K562 (cell line): ENCODE results near the gene GEN1. TPM values are rescaled to one million over a fixed set of nuclear protein-coding genes. Genes with fewer than 3 reads are reported as not detected.
A peak's percentile ranks its signal among the peaks of the same experiment; 100 is the strongest.

ENCODE experiments used
- ARID3A ChIP-seq: IDR thresholded peaks from 2 replicates; pipeline ENCODE4 v1.6.1; 2012; ENCODE audit warnings: low read depth, low read length, improper control_type of control experiment, borderline replicate concordance
- ARNT ChIP-seq, 2 experiments: fragments of 450-650 bp; IDR thresholded peaks; 2 replicates each; pipeline ENCODE4 v1.6.1; 2016; ENCODE audit warnings: mild to moderate bottlenecking in 1 of 2
- ATF2 ChIP-seq: sonication (generic); formaldehyde crosslinking; IDR thresholded peaks from 2 replicates; pipeline ENCODE4 v1.8.1; 2022; ENCODE audit warnings: missing genetic modification reagents
- CCAR2 ChIP-seq: fragments of 200-400 bp; formaldehyde crosslinking; IDR thresholded peaks from 2 replicates; pipeline ENCODE4 v1.6.1; 2017; ENCODE audit warnings: mild to moderate bottlenecking, low read depth, low read length
- DLX4 ChIP-seq: fragments of 250-450 bp; sonication (Bioruptor Pico); IDR thresholded peaks from 2 replicates; pipeline ENCODE4 v1.6.1; 2021; ENCODE audit warnings: mild to moderate bottlenecking
- E4F1 ChIP-seq: fragments of 250-450 bp; sonication (Bioruptor Pico); IDR thresholded peaks from 2 replicates; pipeline ENCODE4 v1.5.0; 2021; ENCODE audit warnings: mild to moderate bottlenecking, borderline replicate concordance
- FOSL1 ChIP-seq: fragments of 200-800 bp; sonication (Bioruptor generic); conservative IDR thresholded peaks from 2 replicates; pipeline ENCODE4 v1.6.1; 2016; ENCODE audit warnings: missing genetic modification characterization, missing compliant biosample characterization
- FUS ChIP-seq: fragments of 200-400 bp; formaldehyde crosslinking; optimal IDR thresholded peaks from 2 replicates; pipeline ENCODE3; 2017; ENCODE audit warnings: low read depth, low read length
- GATAD2B ChIP-seq: fragments of 450-650 bp; IDR thresholded peaks from 2 replicates; pipeline ENCODE4 v1.6.1; 2017; ENCODE audit warnings: mild to moderate bottlenecking, borderline replicate concordance
- HDAC1 ChIP-seq, 2 experiments: fragments of 450-650 bp; IDR thresholded peaks; 2 replicates each; pipeline ENCODE4 v1.6.1; 2016 to 2017; ENCODE audit warnings: inconsistent platforms in 1 of 2, mild to moderate bottlenecking in 1 of 2, moderate library complexity in 1 of 2
- KAT2B ChIP-seq: IDR thresholded peaks from one replicate; pipeline ENCODE4 v1.6.1; 2012; ENCODE audit warnings: low read depth, mild to moderate bottlenecking, control low read depth, inconsistent platforms, low read length, moderate library complexity
- MYBL2 ChIP-seq, 2 experiments: fragments of 450-650 bp in 1 of 2; sonication (generic) in 1 of 2; formaldehyde crosslinking in 1 of 2; IDR thresholded peaks; 2 replicates each; pipeline versions ENCODE4 v1.6.1 to v1.8.1; 2017 to 2022; ENCODE audit warnings: borderline replicate concordance in 1 of 2, inconsistent platforms in 1 of 2, low read depth in 1 of 2, mild to moderate bottlenecking in 1 of 2, missing genetic modification reagents in 1 of 2, moderate library complexity in 1 of 2
- POU5F1 ChIP-seq: fragments of 150-350 bp; IDR thresholded peaks from 2 replicates; pipeline ENCODE4 v1.6.1; 2014; ENCODE audit warnings: borderline replicate concordance, low read length, low read depth, mild to moderate bottlenecking; ENCODE audit not compliant: partially characterized antibody
- SMAD3 ChIP-seq: fragments of 450-650 bp; formaldehyde crosslinking; conservative IDR thresholded peaks from 2 replicates; pipeline ENCODE4 v1.4.0; 2020; ENCODE audit warnings: mild to moderate bottlenecking
- TAL1 ChIP-seq: fragments of 450-650 bp; IDR thresholded peaks from 2 replicates; pipeline ENCODE4 v1.6.1; 2016; ENCODE audit warnings: mild to moderate bottlenecking
- TCF7 ChIP-seq: sonication (generic); IDR thresholded peaks from 2 replicates; pipeline ENCODE4 v1.6.1; 2016; ENCODE audit warnings: antibody characterized with exemption, borderline replicate concordance
- ZFX ChIP-seq: sonication (generic); formaldehyde crosslinking; IDR thresholded peaks from 2 replicates; pipeline ENCODE4 v1.8.0; 2022; ENCODE audit warnings: mild to moderate bottlenecking, missing genetic modification reagents, moderate library complexity
- ZNF23 ChIP-seq: fragments of 250-450 bp; sonication (Bioruptor Pico); IDR thresholded peaks from 2 replicates; pipeline ENCODE4 v1.4.0; 2020; ENCODE audit warnings: mild to moderate bottlenecking
- ZNF24 ChIP-seq: fragments of 450-650 bp; IDR thresholded peaks from 2 replicates; pipeline ENCODE4 v1.6.1; 2016
- ZNF57 ChIP-seq: fragments of 450-650 bp; formaldehyde crosslinking; IDR thresholded peaks from 2 replicates; pipeline ENCODE4 v1.4.0; 2020; ENCODE audit warnings: mild to moderate bottlenecking, moderate library complexity
- ZNF75A ChIP-seq: fragments of 450-650 bp; formaldehyde crosslinking; IDR thresholded peaks from 2 replicates; pipeline ENCODE4 v1.4.0; 2020; ENCODE audit warnings: mild to moderate bottlenecking
- polyA plus RNA-seq, 8 experiments: library from polyadenylated mRNA; depleted of rRNA in 4 of 8; stranded (reverse) in 5 of 8; unstranded in 3 of 8; fragments of >200 nt; fragmentation: Nextera tagmentation in 2 of 8; fragmentation: Illumina TruSeq in 1 of 8; extraction: Ambion mirVana in 2 of 8; extraction: Trizol in 1 of 8; gene quantifications; 2 replicates each; pipeline versions ENCODE4 v1.2.1 to v1.2.3, GENCODE V29; 2011 to 2014; ENCODE audit warnings: inconsistent platforms in 1 of 8, missing spikeins in 1 of 8
- total RNA-seq, 7 experiments: library from RNA; depleted of rRNA in 6 of 7; stranded (reverse); fragments of >200 nt in 6 of 7; fragmentation: Illumina TruSeq in 2 of 7; extraction: Trizol in 2 of 7; gene quantifications; 2 replicates each; pipeline versions ENCODE4 v1.2.1 to v1.2.3, GENCODE V29; 2011 to 2021; ENCODE audit warnings: low replicate concordance in 1 of 7

GEN1 gene
- total and polyA plus RNA-seq, 9 of the 15 experiments (the other 6 are each of a cell fraction or from before 2014, with no cell fraction given) = 8.6 to 39.7 (median 24.5) TPM

GRCh38 chr2:17753803-17754663, at the start of gene GEN1, which contains the start of gene SMC6 (continued):
- TF ChIP-seq ARNT (IDR thresholded peaks at IDR 0.05) = no peak
- TF ChIP-seq ZNF75A (CRISPR knock-in tag) = no peak
- no peak for TF ChIP-seq POU5F1
- TF ChIP-seq ZNF23 (CRISPR knock-in tag) = no peak
- TF ChIP-seq SMAD3 (CRISPR knock-in tag) = no peak
- TF ChIP-seq TCF7 = no peak
- TF ChIP-seq MYBL2 (IDR thresholded peaks at IDR 0.05; ENCODE audit: low read depth) = peak; percentile 60; the same call in 1 of the 2 replicates
- no peak for TF ChIP-seq MYBL2 (CRISPR knock-in tag; IDR thresholded peaks at IDR 0.05; ENCODE audit: borderline replicate concordance)
- TF ChIP-seq CCAR2 = no peak
- TF ChIP-seq ZFX (CRISPR knock-in tag) = peak; percentile 68
- no peak for TF ChIP-seq ZNF57 (CRISPR knock-in tag)
- no peak for TF ChIP-seq ZNF24
- no peak for TF ChIP-seq ARID3A
- TF ChIP-seq TAL1 = no peak
- TF ChIP-seq FOSL1 = no peak
- TF ChIP-seq GATAD2B = no peak
- peak; percentile 58 to 90; a peak in 2 of 4 replicates for TF ChIP-seq HDAC1 (IDR thresholded peaks at IDR 0.05)
- no peak for TF ChIP-seq DLX4 (CRISPR knock-in tag)
- TF ChIP-seq KAT2B = no peak
- TF ChIP-seq FUS = no peak
- no peak for TF ChIP-seq ATF2 (CRISPR knock-in tag)
- TF ChIP-seq E4F1 (CRISPR knock-in tag) = no peak
